K562 (cell line): Measurements from ENCODE around the gene TIFAB.

Source experiments
- ZNF143 ChIP-seq: sonication (generic); formaldehyde crosslinking; IDR thresholded peaks from 2 replicates; pipeline ENCODE4 v1.9.0; 2022; ENCODE audit warnings: mild to moderate bottlenecking, missing genetic modification reagents
- TF ChIP-seq, protein P1 (sequence below), 2 experiments: fragments of 150-350 bp in 1 of 2; IDR thresholded peaks; 2 replicates each; pipeline ENCODE4 v1.6.1; 2012 to 2016; ENCODE audit warnings: low read depth in 2 of 2, low read length in 2 of 2, mild to moderate bottlenecking in 1 of 2, moderate library complexity in 1 of 2

DNA sequence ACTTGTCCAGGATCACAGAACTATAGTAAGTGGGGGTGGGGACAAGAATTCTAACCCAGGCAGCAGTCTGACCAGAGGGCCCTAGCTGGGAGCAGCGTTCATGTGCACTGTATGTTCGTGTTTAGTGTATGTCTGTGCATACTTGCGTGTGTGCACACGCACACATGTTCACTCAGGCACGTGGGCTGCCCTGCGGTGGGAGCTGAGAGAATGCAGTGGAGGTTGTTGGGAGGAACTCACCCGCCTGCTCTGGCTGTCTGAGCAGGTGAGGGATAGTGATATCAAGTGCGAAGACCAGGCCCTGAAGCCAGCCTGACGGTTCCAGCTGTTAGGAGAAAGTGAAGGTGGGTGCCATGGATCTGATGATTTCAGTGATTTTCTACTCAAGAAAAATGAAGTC, 5.9 kb downstream of the TIFAB start:
- TF ChIP-seq, protein P1, sequence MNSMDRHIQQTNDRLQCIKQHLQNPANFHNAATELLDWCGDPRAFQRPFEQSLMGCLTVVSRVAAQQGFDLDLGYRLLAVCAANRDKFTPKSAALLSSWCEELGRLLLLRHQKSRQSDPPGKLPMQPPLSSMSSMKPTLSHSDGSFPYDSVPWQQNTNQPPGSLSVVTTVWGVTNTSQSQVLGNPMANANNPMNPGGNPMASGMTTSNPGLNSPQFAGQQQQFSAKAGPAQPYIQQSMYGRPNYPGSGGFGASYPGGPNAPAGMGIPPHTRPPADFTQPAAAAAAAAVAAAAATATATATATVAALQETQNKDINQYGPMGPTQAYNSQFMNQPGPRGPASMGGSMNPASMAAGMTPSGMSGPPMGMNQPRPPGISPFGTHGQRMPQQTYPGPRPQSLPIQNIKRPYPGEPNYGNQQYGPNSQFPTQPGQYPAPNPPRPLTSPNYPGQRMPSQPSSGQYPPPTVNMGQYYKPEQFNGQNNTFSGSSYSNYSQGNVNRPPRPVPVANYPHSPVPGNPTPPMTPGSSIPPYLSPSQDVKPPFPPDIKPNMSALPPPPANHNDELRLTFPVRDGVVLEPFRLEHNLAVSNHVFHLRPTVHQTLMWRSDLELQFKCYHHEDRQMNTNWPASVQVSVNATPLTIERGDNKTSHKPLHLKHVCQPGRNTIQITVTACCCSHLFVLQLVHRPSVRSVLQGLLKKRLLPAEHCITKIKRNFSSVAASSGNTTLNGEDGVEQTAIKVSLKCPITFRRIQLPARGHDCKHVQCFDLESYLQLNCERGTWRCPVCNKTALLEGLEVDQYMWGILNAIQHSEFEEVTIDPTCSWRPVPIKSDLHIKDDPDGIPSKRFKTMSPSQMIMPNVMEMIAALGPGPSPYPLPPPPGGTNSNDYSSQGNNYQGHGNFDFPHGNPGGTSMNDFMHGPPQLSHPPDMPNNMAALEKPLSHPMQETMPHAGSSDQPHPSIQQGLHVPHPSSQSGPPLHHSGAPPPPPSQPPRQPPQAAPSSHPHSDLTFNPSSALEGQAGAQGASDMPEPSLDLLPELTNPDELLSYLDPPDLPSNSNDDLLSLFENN (IDR thresholded peaks at IDR 0.05; ENCODE audit: low read depth in 2 of 2, low read length in 2 of 2) = no peak
- TF ChIP-seq ZNF143 = no peak
